ENCODE data around the gene PHC2. TPM values are rescaled to one million over a fixed set of nuclear protein-coding genes. Genes with fewer than 3 reads are reported as not detected.

Gene PHC2
- total RNA-seq, 1 donor from 2014 or later, result 124 TPM

DNA sequence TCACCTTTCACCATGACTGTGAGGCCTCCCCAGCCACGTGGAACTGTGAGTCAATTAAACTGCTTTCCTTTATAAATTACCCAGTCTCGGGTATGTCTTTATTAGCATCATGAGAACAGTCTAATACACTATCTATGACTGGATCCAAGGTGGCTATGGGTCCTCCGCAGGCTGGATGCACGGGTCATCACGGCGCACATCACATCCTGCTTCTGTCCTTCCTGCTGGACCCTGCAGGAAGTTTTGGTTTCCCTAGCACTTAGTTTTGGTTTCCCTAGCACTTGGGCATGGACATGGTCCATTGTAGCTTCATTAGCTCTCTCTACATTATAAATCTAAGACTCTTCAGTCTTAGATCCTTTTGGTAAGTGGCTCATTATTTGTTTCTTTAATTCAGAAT, 14.2 kb upstream of the PHC2 start:
- H3K9me3 ChIP-seq, result no peaks in the 10 kb centered on the region
- intact Hi-C loops (cut with DNase I), result no loop called here
- H3K4me3 ChIP-seq, result no peak overlapping the region
- no peak for DNase-seq
- TF ChIP-seq, protein P1, sequence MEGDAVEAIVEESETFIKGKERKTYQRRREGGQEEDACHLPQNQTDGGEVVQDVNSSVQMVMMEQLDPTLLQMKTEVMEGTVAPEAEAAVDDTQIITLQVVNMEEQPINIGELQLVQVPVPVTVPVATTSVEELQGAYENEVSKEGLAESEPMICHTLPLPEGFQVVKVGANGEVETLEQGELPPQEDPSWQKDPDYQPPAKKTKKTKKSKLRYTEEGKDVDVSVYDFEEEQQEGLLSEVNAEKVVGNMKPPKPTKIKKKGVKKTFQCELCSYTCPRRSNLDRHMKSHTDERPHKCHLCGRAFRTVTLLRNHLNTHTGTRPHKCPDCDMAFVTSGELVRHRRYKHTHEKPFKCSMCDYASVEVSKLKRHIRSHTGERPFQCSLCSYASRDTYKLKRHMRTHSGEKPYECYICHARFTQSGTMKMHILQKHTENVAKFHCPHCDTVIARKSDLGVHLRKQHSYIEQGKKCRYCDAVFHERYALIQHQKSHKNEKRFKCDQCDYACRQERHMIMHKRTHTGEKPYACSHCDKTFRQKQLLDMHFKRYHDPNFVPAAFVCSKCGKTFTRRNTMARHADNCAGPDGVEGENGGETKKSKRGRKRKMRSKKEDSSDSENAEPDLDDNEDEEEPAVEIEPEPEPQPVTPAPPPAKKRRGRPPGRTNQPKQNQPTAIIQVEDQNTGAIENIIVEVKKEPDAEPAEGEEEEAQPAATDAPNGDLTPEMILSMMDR (IDR thresholded peaks at IDR 0.05), result no peak
- H3K36me3 ChIP-seq, result no peaks in the 10 kb centered on the region
- no peak overlapping the region for H3K27ac ChIP-seq
- no peaks in the 10 kb centered on the region for H3K4me1 ChIP-seq
- no peaks in the 10 kb centered on the region for H3K27me3 ChIP-seq
- no peak for ATAC-seq

DNA sequence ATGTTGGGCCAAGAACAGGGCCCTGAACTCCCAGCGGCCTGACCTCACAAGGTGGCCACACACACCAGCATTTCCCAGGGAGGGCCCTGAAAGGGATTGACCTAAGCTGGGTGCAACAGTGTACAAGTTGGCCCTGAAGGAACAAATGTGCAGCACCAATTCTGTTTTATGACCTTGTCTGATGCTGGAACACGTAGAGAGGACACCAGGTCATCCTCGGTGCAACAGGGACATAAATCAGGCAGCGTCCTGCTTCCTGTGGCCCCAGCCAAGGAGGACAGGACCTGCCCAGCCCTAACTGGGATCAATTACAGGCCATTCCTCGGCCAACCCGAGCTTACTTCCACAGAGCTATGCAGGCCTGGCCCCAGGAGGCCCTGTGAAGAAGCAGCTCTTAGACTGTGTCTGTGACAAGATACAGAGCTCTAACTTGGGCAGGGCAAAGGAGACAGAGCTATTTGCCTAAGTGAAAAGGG, 12.8 kb upstream of the PHC2 start:
- Histone ChIP-seq H3K27me3 (no peaks in the 10 kb centered on the region), H3K9me3 (no peaks in the 10 kb centered on the region), H3K36me3 (no peaks in the 10 kb centered on the region), H3K4me1 (no peaks in the 10 kb centered on the region), H3K4me3 (no peak overlapping the region), H3K27ac (no peak overlapping the region)
- ATAC-seq (no peak), DNase-seq (no peak)
- intact Hi-C loops (cut with DNase I), result no loop called here
- TF ChIP-seq, protein P1 (IDR thresholded peaks at IDR 0.05), result no peak

DNA sequence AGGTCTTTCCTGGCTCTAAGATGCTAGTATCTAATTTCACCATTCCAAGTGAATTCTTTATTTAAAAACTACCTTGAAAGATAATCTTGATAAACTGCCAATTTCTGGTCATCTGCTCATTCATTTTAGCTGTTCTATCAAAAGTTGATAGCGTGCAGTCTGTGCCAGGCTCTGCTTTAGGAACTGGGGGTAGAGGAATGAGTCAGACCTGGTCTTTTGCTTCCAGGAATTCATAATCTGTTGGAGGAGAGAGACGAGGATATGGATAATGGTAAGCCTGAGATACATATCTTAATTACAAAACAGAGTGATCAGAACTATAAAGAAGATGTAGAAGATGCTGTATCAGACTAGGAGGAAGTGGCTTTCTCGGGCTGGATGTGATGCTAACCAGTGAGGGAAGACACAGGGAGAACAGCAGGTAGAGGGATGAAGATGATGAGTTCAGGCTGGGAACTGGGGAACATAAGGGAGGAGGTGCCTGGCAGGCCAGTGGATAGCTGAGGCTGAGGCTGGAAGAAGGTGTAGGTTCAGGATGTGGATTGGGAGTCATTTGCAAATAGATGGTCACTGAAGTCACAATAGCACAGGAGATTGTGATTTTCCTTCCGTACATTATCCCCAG, 12.3 kb upstream of the PHC2 start:
- no peaks in the 10 kb centered on the region for H3K36me3 ChIP-seq
- H3K4me3 ChIP-seq, result no peak overlapping the region
- no peak overlapping the region for H3K27ac ChIP-seq
- TF ChIP-seq, protein P1 (IDR thresholded peaks at IDR 0.05), result no peak
- DNase-seq, result no peak
- no peaks in the 10 kb centered on the region for H3K9me3 ChIP-seq
- no peaks in the 10 kb centered on the region for H3K27me3 ChIP-seq
- intact Hi-C loops (cut with DNase I), result no loop called here
- no peaks in the 10 kb centered on the region for H3K4me1 ChIP-seq
- no peak for ATAC-seq

DNA sequence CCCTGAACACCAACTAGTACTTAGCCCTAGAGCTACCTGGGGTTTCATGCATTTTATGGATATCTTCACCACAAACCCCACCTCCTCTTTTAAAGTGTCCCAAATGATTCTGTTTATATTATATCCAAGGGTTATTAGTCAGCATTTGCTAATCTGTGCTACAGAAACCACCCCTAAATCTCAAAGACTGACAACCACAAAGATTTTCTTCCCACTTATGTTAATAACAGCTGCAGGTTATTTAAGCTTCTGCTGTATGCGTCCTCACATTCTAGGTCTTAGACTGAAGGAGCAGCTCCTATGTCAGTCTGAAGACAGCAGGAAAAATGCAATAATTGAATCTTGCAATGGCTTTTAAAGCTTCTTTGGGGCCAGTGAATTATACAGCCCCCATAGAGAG, 11.2 kb upstream of the PHC2 start:
- Histone ChIP-seq H3K27me3 (no peaks in the 10 kb centered on the region), H3K4me1 (no peaks in the 10 kb centered on the region), H3K27ac (no peak overlapping the region), H3K36me3 (no peaks in the 10 kb centered on the region), H3K9me3 (no peaks in the 10 kb centered on the region), H3K4me3 (no peak overlapping the region)
- ATAC-seq (no peak), DNase-seq (no peak)
- TF ChIP-seq, protein P1 (IDR thresholded peaks at IDR 0.05), result no peak
- intact Hi-C loops (cut with DNase I), result no loop called here

DNA sequence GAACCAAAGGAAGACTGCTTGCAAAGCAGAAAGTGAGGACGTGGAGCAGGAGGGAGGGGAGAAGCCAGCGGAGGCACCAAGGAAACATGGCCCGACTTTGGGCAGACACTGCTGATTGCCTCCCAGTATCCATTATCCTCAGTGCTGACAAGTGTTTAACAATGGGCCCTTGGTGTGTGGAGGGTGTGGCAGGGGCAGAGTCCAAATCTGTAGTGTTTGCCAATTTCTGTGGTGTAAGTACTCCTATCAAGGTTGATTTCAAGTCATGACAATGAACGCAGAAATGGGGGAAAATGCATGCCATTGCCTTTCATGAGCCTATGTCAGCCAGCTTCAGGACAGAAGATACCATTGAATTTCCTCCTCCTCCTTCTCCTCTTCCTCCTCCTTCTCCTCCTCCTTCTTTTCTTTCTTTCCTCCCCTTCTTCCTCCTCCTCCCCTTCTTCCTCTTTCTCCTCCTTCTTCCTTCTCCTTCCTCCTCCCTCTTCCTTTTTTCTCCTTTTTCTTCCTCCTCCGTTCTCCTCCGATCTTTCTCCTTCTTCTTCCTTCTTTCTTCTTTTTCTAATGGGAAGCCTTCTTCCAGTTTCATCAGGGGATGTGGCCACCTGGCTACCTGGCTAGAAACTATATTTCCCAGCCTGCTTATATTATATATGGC, 10.3 kb upstream of the PHC2 start:
- no peaks in the 10 kb centered on the region for H3K27me3 ChIP-seq
- no peaks in the 10 kb centered on the region for H3K4me1 ChIP-seq
- H3K9me3 ChIP-seq, result no peaks in the 10 kb centered on the region
- intact Hi-C loops (cut with DNase I), result no loop called here
- no peak overlapping the region for H3K4me3 ChIP-seq
- no peak for ATAC-seq
- no peaks in the 10 kb centered on the region for H3K36me3 ChIP-seq
- TF ChIP-seq, protein P1 (IDR thresholded peaks at IDR 0.05), result no peak
- no peak for DNase-seq
- H3K27ac ChIP-seq, result no peak overlapping the region

All from upper lobe of right lung (tissue), 1 donor.